CD4-positive, alpha-beta T cell (primary cell): Measurements from ENCODE around the gene SCAND1. TPM values are rescaled to one million over a fixed set of nuclear protein-coding genes. Genes with fewer than 3 reads are reported as not detected.
"Not testable (repeated sequence)": the region's sequence is repeated elsewhere in the genome, so short reads cannot be mapped to it uniquely, and the experiment has no call there.

Source experiments
- ATAC-seq: fragments of 200-7000 bp; cut with Tn5 transposase; one replicate; pipeline ENCODE4 v1.10.0; 2022; ENCODE audit warnings: mild to moderate bottlenecking; ENCODE audit not compliant: poor library complexity
- CTCF ChIA-PET: fragments of 350-600 bp; sonication (Branson Sonifier 250); formaldehyde crosslinking; loops from one replicate; lab custom pipeline; 2021; ENCODE audit warnings: antibody characterized with exemption, inconsistent platforms; lab: Charles Lee
- POLR2A ChIA-PET: fragments of 350-600 bp; sonication (Branson Sonifier 250); formaldehyde crosslinking; loops from one replicate; lab custom pipeline; 2021; ENCODE audit warnings: antibody characterized with exemption, inconsistent platforms; lab: Charles Lee
- DNase-seq, 14 experiments: peaks; one replicate each; pipeline ENCODE4 v3.0.0-alpha.2; 2013 to 2020; ENCODE audit warnings: mixed read lengths in 2 of 14
- H3K27ac ChIP-seq, 2 donors: one replicate each; pipeline versions ENCODE4 v1.5.1 to v1.7.0; 2013; ENCODE audit warnings: low read length in 2 of 2, low read depth in 1 of 2, mild to moderate bottlenecking in 1 of 2
- H3K27me3 ChIP-seq, 2 experiments: 1 replicate in 1 of 2; 2 replicates in 1 of 2; pipeline versions ENCODE4 v1.6.1 to v1.7.0; 2013; ENCODE audit warnings: low read length in 2 of 2, control low read depth in 1 of 2, mild to moderate bottlenecking in 1 of 2, moderate library complexity in 1 of 2; ENCODE audit not compliant: insufficient read depth in 2 of 2, control insufficient read depth in 1 of 2
- H3K36me3 ChIP-seq: one replicate; pipeline ENCODE4 v1.6.1; 2013; ENCODE audit warnings: low read length, control low read depth; ENCODE audit not compliant: insufficient read depth
- H3K4me1 ChIP-seq: one replicate; pipeline ENCODE4 v1.6.1; 2013; ENCODE audit warnings: low read length, control low read depth; ENCODE audit not compliant: insufficient read depth
- H3K4me3 ChIP-seq: one replicate; pipeline ENCODE4 v1.5.1; 2013; ENCODE audit warnings: mild to moderate bottlenecking, low read length, moderate library complexity
- H3K9me3 ChIP-seq, 2 experiments: 1 replicate in 1 of 2; 2 replicates in 1 of 2; pipeline versions ENCODE4 v1.6.1 to v1.7.0; 2013; ENCODE audit warnings: low read length in 2 of 2, mild to moderate bottlenecking in 2 of 2, control low read depth in 1 of 2, moderate library complexity in 1 of 2; ENCODE audit not compliant: control insufficient read depth in 1 of 2, insufficient read depth in 1 of 2
- H3K27ac Mint-ChIP-seq: one replicate; pipeline ENCODE4 v1.8.0; 2020; ENCODE audit warnings: mixed read lengths
- H3K27me3 Mint-ChIP-seq: one replicate; pipeline ENCODE4 v1.8.0; 2021; ENCODE audit warnings: mixed read lengths
- H3K36me3 Mint-ChIP-seq: one replicate; pipeline ENCODE4 v1.8.0; 2021; ENCODE audit warnings: low read depth, mixed read lengths
- H3K4me1 Mint-ChIP-seq: one replicate; pipeline ENCODE4 v1.8.0; 2021; ENCODE audit warnings: low read depth, mixed read lengths
- H3K4me3 Mint-ChIP-seq: one replicate; pipeline ENCODE4 v1.8.0; 2020; ENCODE audit warnings: mild to moderate bottlenecking, mixed read lengths
- H3K9me3 Mint-ChIP-seq: one replicate; pipeline ENCODE4 v1.8.0; 2020; ENCODE audit warnings: mixed read lengths
- intact Hi-C, 2 experiments: fragments of 100-400 bp; cut with DNase I in 1 of 2; cut with micrococcal nuclease in 1 of 2; formaldehyde crosslinking; loops; one replicate each; pipeline versions ENCODE4 v1.15.1 to v1.9.0; 2023 to 2025; cut with DNase I, micrococcal nuclease
- polyA plus RNA-seq, 2 donors: library from polyadenylated mRNA; unstranded; fragments of 120-200 nt; gene quantifications; one replicate each; pipeline ENCODE4 v1.2.1, GENCODE V29; 2013
- total RNA-seq, 174 experiments: library from RNA in 2 of 174; stranded (reverse) in 2 of 174; gene quantifications; one replicate each; pipeline ENCODE4 v1.2.3 and lab custom pipeline; 2021 to 2026
- TF ChIP-seq, protein P1 (sequence below): fragments of 200-600 bp; IDR thresholded peaks from one replicate; pipeline ENCODE4 v1.8.0; 2022; ENCODE audit warnings: antibody characterized with exemption, mild to moderate bottlenecking

The SCAND1 gene
- total RNA-seq (10 to 100 TPM; 77.2 to 82.7 TPM), total RNA-seq (lab: John Stamatoyannopoulos, UW) (8.9 to 61.4 (median 23.0) reads per million in 172 experiments)
- 47.8 TPM for polyA plus RNA-seq (2013, experiment 1 of 2)
- 52.1 TPM for polyA plus RNA-seq (2013, experiment 2 of 2)

DNA sequence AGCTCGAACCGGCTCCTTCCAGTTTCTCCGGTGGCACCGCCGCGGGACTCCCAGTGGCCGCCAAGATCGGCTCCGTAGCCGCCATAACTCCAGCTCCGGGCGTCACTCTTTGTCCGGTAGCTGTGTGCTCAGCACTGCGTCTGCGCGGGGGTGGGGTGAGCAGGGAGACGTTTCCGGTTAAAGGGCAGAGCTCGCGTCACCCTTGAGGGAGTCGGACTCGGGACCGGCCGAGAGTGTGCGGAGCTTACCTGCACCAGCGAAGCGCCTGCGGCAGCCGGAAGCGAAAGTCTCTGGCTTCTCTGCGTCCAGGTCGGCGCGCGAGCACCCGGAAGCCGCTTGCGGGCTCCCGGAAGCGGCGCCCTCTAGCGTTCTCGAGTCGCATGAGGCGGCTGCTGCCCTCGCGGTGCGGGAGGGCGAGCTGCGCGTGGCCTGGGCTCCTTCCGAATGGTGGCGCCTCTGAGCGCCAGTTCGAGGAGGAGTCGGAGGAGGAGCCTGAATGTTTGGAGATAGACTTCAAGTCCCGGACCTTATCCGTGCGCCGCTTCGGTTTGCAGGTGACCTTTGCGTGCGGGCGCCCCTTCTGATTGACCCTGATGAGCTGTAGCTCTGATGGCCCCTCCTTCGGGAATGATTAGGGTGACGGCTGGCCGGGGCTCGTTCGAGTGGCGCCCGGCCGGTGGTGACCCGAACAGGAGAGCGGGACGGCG lies at the start of gene SCAND1:
Gene SCAND1 (minus strand): TSS at position 303 of the 707 bp plus-strand sequence. CDS start 218 bp downstream, at position 85.
- H3K27me3 Mint-ChIP-seq, result no peaks in the 10 kb centered on the region
- no peaks in the 10 kb centered on the region for H3K9me3 Mint-ChIP-seq
- TF ChIP-seq, protein P1, sequence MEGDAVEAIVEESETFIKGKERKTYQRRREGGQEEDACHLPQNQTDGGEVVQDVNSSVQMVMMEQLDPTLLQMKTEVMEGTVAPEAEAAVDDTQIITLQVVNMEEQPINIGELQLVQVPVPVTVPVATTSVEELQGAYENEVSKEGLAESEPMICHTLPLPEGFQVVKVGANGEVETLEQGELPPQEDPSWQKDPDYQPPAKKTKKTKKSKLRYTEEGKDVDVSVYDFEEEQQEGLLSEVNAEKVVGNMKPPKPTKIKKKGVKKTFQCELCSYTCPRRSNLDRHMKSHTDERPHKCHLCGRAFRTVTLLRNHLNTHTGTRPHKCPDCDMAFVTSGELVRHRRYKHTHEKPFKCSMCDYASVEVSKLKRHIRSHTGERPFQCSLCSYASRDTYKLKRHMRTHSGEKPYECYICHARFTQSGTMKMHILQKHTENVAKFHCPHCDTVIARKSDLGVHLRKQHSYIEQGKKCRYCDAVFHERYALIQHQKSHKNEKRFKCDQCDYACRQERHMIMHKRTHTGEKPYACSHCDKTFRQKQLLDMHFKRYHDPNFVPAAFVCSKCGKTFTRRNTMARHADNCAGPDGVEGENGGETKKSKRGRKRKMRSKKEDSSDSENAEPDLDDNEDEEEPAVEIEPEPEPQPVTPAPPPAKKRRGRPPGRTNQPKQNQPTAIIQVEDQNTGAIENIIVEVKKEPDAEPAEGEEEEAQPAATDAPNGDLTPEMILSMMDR, result peak; percentile 100
- peak; percentile 94 to 99 (median 96) for DNase-seq
- peaks cover 31% of the 10 kb centered on the region for H3K4me1 ChIP-seq
- H3K4me1 Mint-ChIP-seq, result peaks cover 30% of the 10 kb centered on the region
- H3K4me3 Mint-ChIP-seq, result peak within 1 kb of the TSS; percentile 99
- H3K27ac ChIP-seq, result peak within 1 kb of the TSS; percentile 99
- H3K36me3 ChIP-seq, result peaks cover 2% of the 10 kb centered on the region
- ATAC-seq, result peak; percentile 82
- peak within 1 kb of the TSS; percentile 96 for H3K4me3 ChIP-seq
- ChIA-PET POLR2A (interaction anchor here (0.6 to 3.6 kb wide), 59 partner anchors 9 to 1961 kb away, joined by 3 to 126 read pairs (median 6); partner anchors contain the start of genes AAR2, AHCY, CEP250 and CPNE1), CTCF (interaction anchor here (0.5 to 2.4 kb wide), 28 partner anchors 9 to 1436 kb away, joined by 3 to 21 read pairs (median 4); partner anchors contain the start of genes AAR2, CEP250, EDEM2 and MMP24OS)
- no peaks in the 10 kb centered on the region for H3K9me3 ChIP-seq
- intact Hi-C loops, result loop anchor here (1.0 to 10.0 kb wide), 10 partner anchors 110 to 1960 kb away; partner anchors contain the start of genes AHCY (in 1 of the 2), EIF6 (in 1 of the 2), ITCH (in 1 of the 2) and NFS1 (in 1 of the 2)
- peaks cover 25% of the 10 kb centered on the region for H3K36me3 Mint-ChIP-seq
- peak within 1 kb of the TSS; percentile 98 for H3K27ac Mint-ChIP-seq
- no peaks in the 10 kb centered on the region for H3K27me3 ChIP-seq

DNA sequence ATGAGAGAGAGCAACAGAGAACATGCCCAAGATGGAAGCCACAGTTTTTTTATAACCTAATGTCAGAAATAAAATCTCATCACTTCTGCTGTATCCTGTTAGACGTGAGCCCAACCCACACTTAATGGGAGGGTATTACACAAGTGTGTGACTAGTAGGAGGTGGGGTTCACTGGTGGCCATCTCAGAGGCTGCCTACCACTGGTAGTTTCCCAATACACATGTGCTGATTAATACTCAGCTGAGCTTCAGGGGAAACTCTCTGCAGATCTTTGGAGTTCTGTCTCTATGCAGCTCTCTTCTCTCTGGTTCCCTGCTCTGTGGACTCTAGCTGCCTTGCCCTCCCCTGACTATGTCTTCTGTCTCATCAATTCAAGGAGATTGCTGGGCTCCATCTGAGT lies 49.7 kb upstream of the SCAND1 start:
- Mint-ChIP-seq H3K4me1 (no peaks in the 10 kb centered on the region), H3K27me3 (peaks cover 16% of the 10 kb centered on the region), H3K4me3 (no peak overlapping the region), H3K9me3 (peaks cover 6% of the 10 kb centered on the region), H3K36me3 (peaks cover 7% of the 10 kb centered on the region), H3K27ac (no peak overlapping the region)
- H3K4me1 ChIP-seq, result no peaks in the 10 kb centered on the region
- no peak overlapping the region for H3K4me3 ChIP-seq
- peaks cover 4 to 11% of the 10 kb centered on the region in 2 experiments for H3K9me3 ChIP-seq
- ChIA-PET CTCF (interaction anchor here (1.8 kb wide), 1 partner anchor 11 kb away, joined by 6 read pairs; no protein-coding TSS in a partner anchor), POLR2A (no interaction called here)
- no peaks in the 10 kb centered on the region for H3K36me3 ChIP-seq
- H3K27ac ChIP-seq, result no peak overlapping the region
- H3K27me3 ChIP-seq, result peaks cover 6 to 7% of the 10 kb centered on the region in 2 experiments
- intact Hi-C loops, result no loop called here
- ATAC-seq (no peak), DNase-seq (no peak)
- TF ChIP-seq, protein P1, result no peak

- POLR2A ChIA-PET, result no interaction called here
- peaks cover 0 to 7% of the 10 kb centered on the region in 2 experiments for H3K27me3 ChIP-seq
- H3K36me3 ChIP-seq, result no peaks in the 10 kb centered on the region
- no peaks in the 10 kb centered on the region for H3K4me1 Mint-ChIP-seq
- ATAC-seq (no peak), DNase-seq (no peak)
- CTCF ChIA-PET, result interaction anchor here (1.8 kb wide), 1 partner anchor 10 kb away, joined by 6 read pairs; no protein-coding TSS in a partner anchor
- no peaks in the 10 kb centered on the region for H3K4me1 ChIP-seq
- no peak overlapping the region for H3K27ac ChIP-seq
- H3K9me3 ChIP-seq, result peaks cover 4 to 11% of the 10 kb centered on the region in 2 experiments
- H3K9me3 Mint-ChIP-seq, result peaks cover 6% of the 10 kb centered on the region
- no peak overlapping the region for H3K27ac Mint-ChIP-seq
- TF ChIP-seq, protein P1, result no peak
- intact Hi-C loops, result no loop called here
- H3K36me3 Mint-ChIP-seq, result peaks cover 7% of the 10 kb centered on the region
- no peak overlapping the region for H3K4me3 Mint-ChIP-seq
- peaks cover 16% of the 10 kb centered on the region for H3K27me3 Mint-ChIP-seq
- no peak overlapping the region for H3K4me3 ChIP-seq
These were observed 48.6 kb upstream of the SCAND1 start for GRCh38 chr20:36002855-36003254.

DNA sequence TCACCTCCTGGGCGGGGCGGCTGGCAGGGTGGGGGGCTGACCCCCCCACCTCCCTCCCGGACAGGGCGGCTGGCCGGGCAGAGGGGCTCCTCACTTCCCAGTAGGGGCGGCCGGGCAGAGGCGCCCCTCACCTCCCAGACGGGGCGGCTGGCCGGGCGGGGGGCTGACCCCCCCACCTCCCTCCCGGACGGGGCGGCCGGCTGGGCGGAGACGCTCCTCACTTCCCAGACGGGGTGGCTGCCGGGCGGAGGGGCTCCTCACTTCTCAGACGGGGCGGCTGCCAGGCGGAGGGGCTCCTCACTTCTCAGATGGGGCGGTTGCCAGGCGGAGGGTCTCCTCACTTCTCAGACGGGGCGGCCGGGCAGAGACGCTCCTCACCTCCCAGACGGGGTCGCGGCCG lies 47.0 kb upstream of the SCAND1 start:
- H3K4me1 Mint-ChIP-seq, CTCF ChIA-PET, H3K9me3 Mint-ChIP-seq, POLR2A ChIA-PET, H3K4me3 Mint-ChIP-seq, intact Hi-C loops, H3K27me3 ChIP-seq, H3K27ac ChIP-seq, H3K36me3 Mint-ChIP-seq, H3K36me3 ChIP-seq, H3K4me3 ChIP-seq, ATAC-seq, H3K27ac Mint-ChIP-seq, H3K4me1 ChIP-seq, DNase-seq: not testable (repeated sequence)
- peaks cover 11% of the 10 kb centered on the region for H3K27me3 Mint-ChIP-seq
- peaks cover 4 to 11% of the 10 kb centered on the region in 2 experiments for H3K9me3 ChIP-seq

GRCh38 chr20:35996492-35996891 lies 42.2 kb upstream of the SCAND1 start:
- H3K27ac ChIP-seq, H3K4me1 ChIP-seq, H3K36me3 ChIP-seq, DNase-seq, intact Hi-C loops, H3K27me3 ChIP-seq, H3K4me1 Mint-ChIP-seq, H3K4me3 ChIP-seq, H3K9me3 Mint-ChIP-seq, H3K27ac Mint-ChIP-seq, H3K27me3 Mint-ChIP-seq, H3K36me3 Mint-ChIP-seq, POLR2A ChIA-PET, H3K9me3 ChIP-seq, H3K4me3 Mint-ChIP-seq, ATAC-seq: not testable (repeated sequence)
- CTCF ChIA-PET, result interaction anchor here (0.9 to 2.8 kb wide), 2 partner anchors 10 to 141 kb away, joined by 3 to 76 read pairs; no protein-coding TSS in a partner anchor
